Measurements from ENCODE around the gene TRPV5. TPM values are rescaled to one million over a fixed set of nuclear protein-coding genes. Genes with fewer than 3 reads are reported as not detected.

The TRPV5 gene
- total and polyA plus RNA-seq, 2 of the 4 experiments (the other 2 are of a cell fraction): not detected

- H3K27me3 ChIP-seq (ENCODE audit: control insufficient read depth, insufficient read depth, low read length): no peaks in the 10 kb centered on the region
- ATAC-seq (ENCODE audit: low read depth) (peak; percentile 49; the same call in 1 of the 2 replicates), DNase-seq (no peak)
- no TSS peak for BruUV-seq (replicated peaks)
- no peak overlapping the region for H2AFZ ChIP-seq (replicated peaks; ENCODE audit: low read length, poor library complexity)
- H2BK5ac ChIP-seq (ENCODE audit: low read depth, low read length, poor library complexity, severe bottlenecking): no peak overlapping the region
- no peak overlapping the region for H3K4me2 ChIP-seq (ENCODE audit: low read depth, low read length)
- no peaks in the 10 kb centered on the region for H3K9me1 ChIP-seq (ENCODE audit: insufficient read depth, low read length)
- ChIA-PET CTCF (no interaction called here), POLR2A (ENCODE audit: unreplicated experiment) (no interaction called here)
- H2BK120ac ChIP-seq (ENCODE audit: low read depth, low read length): no peak overlapping the region
- 76% methylated on average over 11 of the region's 18 CpGs; no CpG with 5 or more reads in 1 of the 2 experiments for WGBS, 2 experiments (ENCODE audit: extremely low coverage in 2 of 2, insufficient read length in 1 of 2)
- no peaks in the 10 kb centered on the region for H3K9me3 ChIP-seq (ENCODE audit: control insufficient read depth, insufficient read depth, low read length)
- H3K23ac ChIP-seq (ENCODE audit: low read depth, low read length): no peak overlapping the region
- intact Hi-C loops (cut with micrococcal nuclease): no loop called here
- no peak overlapping the region for H3K56ac ChIP-seq (ENCODE audit: extremely low read depth, insufficient read depth, low read length)
- H3K9ac ChIP-seq (ENCODE audit: low read depth, low read length): no peak overlapping the region
- H3K36me3 ChIP-seq (ENCODE audit: control insufficient read depth, insufficient read depth, low read length): no peaks in the 10 kb centered on the region
- H4K5ac ChIP-seq (ENCODE audit: low read depth, low read length): no peak overlapping the region
- H4K91ac ChIP-seq (ENCODE audit: insufficient read depth, low read depth, low read length): no peak overlapping the region
- H2AK5ac ChIP-seq (ENCODE audit: low read depth, low read length): no peak overlapping the region
- TF ChIP-seq CTCF (conservative IDR thresholded peaks at IDR 0.05; ENCODE audit: low read depth, low read length) (peak; percentile 38), USF2 (IDR thresholded peaks at IDR 0.05; ENCODE audit: low read depth, low read length) (no peak), RAD21 (IDR thresholded peaks at IDR 0.05; ENCODE audit: low read length) (no peak), MAFK (IDR thresholded peaks at IDR 0.05; ENCODE audit: low read depth, low read length) (no peak), RCOR1 (IDR thresholded peaks at IDR 0.05; ENCODE audit: insufficient replicate concordance, low read length) (no peak), SMC3 (IDR thresholded peaks at IDR 0.05; ENCODE audit: low read depth, low read length) (peak; percentile 37; the same call in 1 of the 2 replicates), NFE2L2 (IDR thresholded peaks at IDR 0.05; ENCODE audit: low read depth, low read length) (no peak)
- H3K27ac ChIP-seq (ENCODE audit: insufficient read depth, low read length): no peak overlapping the region
- H3K4me3 ChIP-seq (ENCODE audit: insufficient read depth, low read depth, low read length): no peak overlapping the region
- dilution Hi-C loops (cut with HindIII; ENCODE audit: low sequenced_read_pairs, unreplicated experiment): no loop called here
- no peak overlapping the region for H3K18ac ChIP-seq (ENCODE audit: low read depth, low read length)
- H2BK20ac ChIP-seq (ENCODE audit: low read depth, low read length): no peak overlapping the region
- in situ Hi-C loops (cut with MboI; ENCODE audit: low sequenced_read_pairs): no loop called here
- no peak overlapping the region for H4K8ac ChIP-seq (ENCODE audit: low read depth in 2 of 2, low read length in 2 of 2)
- H4K20me1 ChIP-seq (ENCODE audit: insufficient read depth, low read length): no peaks in the 10 kb centered on the region
- no peaks in the 10 kb centered on the region for H3K79me1 ChIP-seq (ENCODE audit: low read depth in 1 of 2, low read length in 2 of 2)
- no peak overlapping the region for H2BK15ac ChIP-seq (ENCODE audit: low read depth, low read length)
- no peak overlapping the region for H3K14ac ChIP-seq (replicated peaks; ENCODE audit: low read depth, low read length)
- no peak overlapping the region for H3K4ac ChIP-seq (ENCODE audit: low read depth, low read length)
- H3K4me1 ChIP-seq (ENCODE audit: control insufficient read depth, insufficient read depth, low read length): no peaks in the 10 kb centered on the region
- H2AK9ac ChIP-seq (replicated peaks; ENCODE audit: low read depth, low read length, poor library complexity): no peak overlapping the region
Measured at GRCh38 chr7:142866361-142867096, 67.0 kb downstream of the TRPV5 start.
